Muscle layer of duodenum (tissue), 2 donors: ENCODE measurements around the gene SLC19A1.

ENCODE experiments used
- H3K27ac ChIP-seq: one replicate; pipeline ENCODE4 v1.7.0; 2013; ENCODE audit warnings: mild to moderate bottlenecking, low read length
- H3K27me3 ChIP-seq: one replicate; pipeline ENCODE4 v1.7.0; 2013; ENCODE audit warnings: low read depth, mild to moderate bottlenecking, control low read depth, low read length
- H3K36me3 ChIP-seq, 2 donors: one replicate each; pipeline ENCODE4 v1.7.0; 2013; ENCODE audit warnings: low read length in 2 of 2, control low read depth in 1 of 2, mild to moderate bottlenecking in 1 of 2; ENCODE audit not compliant: insufficient read depth in 2 of 2, control insufficient read depth in 1 of 2
- H3K4me1 ChIP-seq, 2 donors: one replicate each; pipeline ENCODE4 v1.7.0; 2013; ENCODE audit warnings: low read length in 2 of 2, mild to moderate bottlenecking in 2 of 2, control low read depth in 1 of 2, moderate library complexity in 1 of 2; ENCODE audit not compliant: insufficient read depth in 2 of 2, control insufficient read depth in 1 of 2
- H3K4me3 ChIP-seq, 2 donors: one replicate each; pipeline ENCODE4 v1.7.0; 2013; ENCODE audit warnings: low read length in 2 of 2, low read depth in 1 of 2, mild to moderate bottlenecking in 1 of 2
- H3K9me3 ChIP-seq, 2 donors: one replicate each; pipeline ENCODE4 v1.7.0; 2013; ENCODE audit warnings: low read length in 2 of 2, control low read depth in 1 of 2, mild to moderate bottlenecking in 1 of 2; ENCODE audit not compliant: control insufficient read depth in 1 of 2
- donor health status: healthy.

SLC19A1 gene

GRCh38 chr21:45516071-45516670 lies 26.1 kb downstream of the SLC19A1 start:
- Histone ChIP-seq H3K9me3 (peaks cover 17 to 30% of the 10 kb centered on the region in 2 donors), H3K27ac (no peak overlapping the region), H3K4me3 (no peak overlapping the region), H3K27me3 (no peaks in the 10 kb centered on the region), H3K36me3 (peaks cover 9 to 50% of the 10 kb centered on the region in 2 donors), H3K4me1 (no peaks in the 10 kb centered on the region)

GRCh38 chr21:45515241-45516061 lies 26.8 kb downstream of the SLC19A1 start:
- Histone ChIP-seq H3K36me3 (peaks cover 9 to 49% of the 10 kb centered on the region in 2 donors), H3K9me3 (peaks cover 17 to 23% of the 10 kb centered on the region in 2 donors), H3K4me1 (no peaks in the 10 kb centered on the region), H3K27ac (no peak overlapping the region), H3K27me3 (no peaks in the 10 kb centered on the region), H3K4me3 (no peak overlapping the region)

- peaks cover 9 to 55% of the 10 kb centered on the region in 2 donors for H3K36me3 ChIP-seq
Observed at GRCh38 chr21:45514311-45515021, 27.8 kb downstream of the SLC19A1 start.

GRCh38 chr21:45513741-45514310 lies 28.4 kb downstream of the SLC19A1 start:
- H3K27me3 ChIP-seq = no peaks in the 10 kb centered on the region
- H3K36me3 ChIP-seq = peaks cover 9 to 55% of the 10 kb centered on the region in 2 donors
- peaks cover 7 to 11% of the 10 kb centered on the region in 2 donors for H3K9me3 ChIP-seq
- no peak overlapping the region for H3K27ac ChIP-seq
- no peak overlapping the region for H3K4me3 ChIP-seq
- no peaks in the 10 kb centered on the region for H3K4me1 ChIP-seq

More at GRCh38 chr21:45514311-45515021, 27.8 kb downstream of the SLC19A1 start:
- Histone ChIP-seq H3K27ac (no peak overlapping the region), H3K27me3 (no peaks in the 10 kb centered on the region), H3K9me3 (peaks cover 12 to 13% of the 10 kb centered on the region in 2 donors), H3K4me3 (no peak overlapping the region), H3K4me1 (no peaks in the 10 kb centered on the region)

- peaks cover 0 to 4% of the 10 kb centered on the region in 2 donors for H3K9me3 ChIP-seq
- H3K4me1 ChIP-seq = no peaks in the 10 kb centered on the region
- no peaks in the 10 kb centered on the region for H3K27me3 ChIP-seq
- H3K36me3 ChIP-seq = peaks cover 9 to 55% of the 10 kb centered on the region in 2 donors
- no peak overlapping the region for H3K4me3 ChIP-seq
- no peak overlapping the region for H3K27ac ChIP-seq
Observed at GRCh38 chr21:45513003-45513717, 29.1 kb downstream of the SLC19A1 start.

- Histone ChIP-seq H3K4me3 (no peak overlapping the region), H3K9me3 (peaks cover 0 to under 1% of the 10 kb centered on the region in 2 donors), H3K4me1 (no peaks in the 10 kb centered on the region), H3K27me3 (no peaks in the 10 kb centered on the region), H3K36me3 (peaks cover 10 to 55% of the 10 kb centered on the region in 2 donors), H3K27ac (no peak overlapping the region)
Observed at GRCh38 chr21:45512626-45513002, 29.6 kb downstream of the SLC19A1 start.

- Histone ChIP-seq H3K4me1 (no peaks in the 10 kb centered on the region), H3K27ac (no peak overlapping the region), H3K27me3 (no peaks in the 10 kb centered on the region), H3K4me3 (no peak overlapping the region), H3K9me3 (no peaks in the 10 kb centered on the region), H3K36me3 (peaks cover 12 to 52% of the 10 kb centered on the region in 2 donors)
Observed at GRCh38 chr21:45511661-45512431, 30.4 kb downstream of the SLC19A1 start.

- Histone ChIP-seq H3K9me3 (no peaks in the 10 kb centered on the region), H3K4me3 (no peak overlapping the region), H3K4me1 (no peaks in the 10 kb centered on the region), H3K27ac (no peak overlapping the region), H3K36me3 (peaks cover 12 to 46% of the 10 kb centered on the region in 2 donors), H3K27me3 (no peaks in the 10 kb centered on the region)
Observed at GRCh38 chr21:45511007-45511406, 31.2 kb downstream of the SLC19A1 start.

GRCh38 chr21:45510466-45510955 lies 31.7 kb downstream of the SLC19A1 start:
- H3K27me3 ChIP-seq = no peaks in the 10 kb centered on the region
- H3K27ac ChIP-seq = no peak overlapping the region
- no peaks in the 10 kb centered on the region for H3K9me3 ChIP-seq
- no peak overlapping the region for H3K4me3 ChIP-seq
- peaks cover 12 to 41% of the 10 kb centered on the region in 2 donors for H3K36me3 ChIP-seq
- H3K4me1 ChIP-seq = no peaks in the 10 kb centered on the region
